Pancreas (tissue), 10 donors: ENCODE data around the gene MAP1LC3B. TPM values are rescaled to one million over a fixed set of nuclear protein-coding genes. Genes with fewer than 3 reads are reported as not detected.

Source experiments
- ATAC-seq, 4 donors: fragments of 200-7000 bp; cut with Tn5 transposase; one replicate each; pipeline versions ENCODE4 v1.8.0 to v1.9.1; 2020; ENCODE audit warnings: mild to moderate bottlenecking in 4 of 4, moderate library complexity in 4 of 4
- DNase-seq, 6 donors: peaks; one replicate each; pipeline ENCODE4 v3.0.0-alpha.2; 2020
- FAIRE-seq: peaks from 2 replicates; lab custom pipeline; 2012; peaks lifted over from hg19 to GRCh38; lab: Jason Lieb, UNC
- H3K27ac ChIP-seq, 4 donors: fragments of 200-600 bp; sonication (generic); 1 replicate in 3 of 4; 2 replicates in 1 of 4; pipeline versions ENCODE4 v1.5.0 to v1.8.0; 2020
- H3K27me3 ChIP-seq, 4 donors: fragments of 200-600 bp; one replicate each; pipeline ENCODE4 v1.8.0; 2021
- H3K36me3 ChIP-seq, 3 donors: fragments of 200-600 bp; sonication (generic) in 1 of 3; one replicate each; pipeline versions ENCODE4 v1.5.0 to v1.8.0; 2020 to 2021
- H3K4me1 ChIP-seq, 3 donors: fragments of 200-600 bp; one replicate each; pipeline ENCODE4 v1.8.0; 2021
- H3K4me3 ChIP-seq, 4 donors: fragments of 200-600 bp; sonication (generic) in 2 of 4; one replicate each; pipeline versions ENCODE4 v1.5.0 to v1.8.0; 2020 to 2021
- H3K9me3 ChIP-seq, 4 donors: fragments of 200-600 bp; one replicate each; pipeline ENCODE4 v1.8.0; 2021
- CTCF ChIP-seq, 4 donors: fragments of 200-600 bp; sonication (generic) in 3 of 4; IDR thresholded peaks; one replicate each; pipeline versions ENCODE4 v1.5.0 to v1.8.0; 2021; ENCODE audit warnings: antibody characterized with exemption in 4 of 4
- WGBS, 2 donors: extraction: QIAGEN DNeasy Blood & Tissue Kit; methylation state at CpG; one replicate each; pipeline ENCODE4 v1.1.7; 2013; 5-methylcytosine and 5-hydroxymethylcytosine counted together
- intact Hi-C, 3 donors: fragments of 100-400 bp; cut with DNase I; formaldehyde crosslinking; loops; one replicate each; pipeline versions ENCODE4 v1.11.1 to v1.14.2; 2022
- polyA plus RNA-seq, 2 donors: library from polyadenylated mRNA; stranded (reverse); fragments of 200-250 nt; gene quantifications; one replicate each; pipeline ENCODE4 v1.2.3, GENCODE V29; 2013
- total RNA-seq, 6 donors: library from RNA; stranded (reverse); fragmentation: NEBNext Ultra II Directional in 4 of 6; extraction: Animal tissue kit (Norgen Biotek cat#: 25700) in 4 of 6; gene quantifications; one replicate each; pipeline versions ENCODE4 v1.2.1 to v1.2.4, GENCODE V29; 2021 to 2023
- donor health status: healthy with polysubstance abuse.
- donor health status: DM: no; HTN: no; CAD: no; lungs with moderate emphysema.
- donor health status: DM: no; HTN: no; CAD: no.
- donor health status: control.
- donor health status: control.
- donor health status: Bipolar disorder and iron deficiency.
- donor health status: DM: yes; HTN: yes; CAD: no.
- donor health status: DM: no; HTN: no; CAD: no.
- donor health status: DM: no; HTN: no; CAD: no.
- donor health status: DM: yes; HTN: yes; CAD: no.

The MAP1LC3B gene
- total and polyA plus RNA-seq, 8 donors = 13.9 to 35.1 (median 21.7) TPM

- ATAC-seq = no peak
Measured at GRCh38 chr16:87390641-87391323, 1.4 kb upstream of the MAP1LC3B start.

GRCh38 chr16:87391324-87391949, 699 bp upstream of the MAP1LC3B start:
- Histone ChIP-seq H3K27me3 (no peaks in the 10 kb centered on the region), H3K4me3 (peak overlapping the region; percentile 40 to 78 (median 65)), H3K9me3 (no peaks in the 10 kb centered on the region), H3K4me1 (peaks cover 23 to 52% (median 27%) of the 10 kb centered on the region in 3 donors), H3K36me3 (no peaks in the 10 kb centered on the region), H3K27ac (peak overlapping the region; percentile 94 to 98 (median 97))
- TF ChIP-seq CTCF (IDR thresholded peaks at IDR 0.05) = no peak
- ATAC-seq = peak in 3 of 4 donors; percentile 9 to 19 (median 12)
- DNase-seq = peak in 5 of 6 donors; percentile 62 to 85 (median 68)
- intact Hi-C loops = no loop called here
- 8% methylated on average over 37 to 44 of the region's 44 CpGs for WGBS, 2 donors
- no peak for FAIRE-seq

More at GRCh38 chr16:87390641-87391323, 1.4 kb upstream of the MAP1LC3B start:
- Histone ChIP-seq H3K4me3 (peak overlapping the region in 1 of 4 donors; percentile 74), H3K36me3 (no peaks in the 10 kb centered on the region), H3K27ac (peak overlapping the region; percentile 94 to 98 (median 97)), H3K9me3 (no peaks in the 10 kb centered on the region), H3K4me1 (peaks cover 23 to 52% (median 27%) of the 10 kb centered on the region in 3 donors), H3K27me3 (no peaks in the 10 kb centered on the region)
- FAIRE-seq = no peak
- WGBS, 2 donors = 95 to 96% methylated on average over 24 of the region's 24 CpGs
- intact Hi-C loops = no loop called here
- DNase-seq = no peak
- TF ChIP-seq CTCF (IDR thresholded peaks at IDR 0.05) = no peak

- FAIRE-seq = no peak
- ATAC-seq = no peak
Measured at GRCh38 chr16:87392821-87393679, 914 bp downstream of the MAP1LC3B start.

GRCh38 chr16:87393680-87394055, 1.5 kb downstream of the MAP1LC3B start:
- H3K4me1 ChIP-seq = peaks cover 16 to 39% (median 18%) of the 10 kb centered on the region in 3 donors
- 76 to 78% methylated on average over 6 of the region's 6 CpGs for WGBS, 2 donors
- H3K9me3 ChIP-seq = no peaks in the 10 kb centered on the region
- H3K27ac ChIP-seq = peak overlapping the region in 2 of 4 donors; percentile 98
- peaks cover 0 to under 1% (median 0%) of the 10 kb centered on the region in 3 donors for H3K36me3 ChIP-seq
- DNase-seq (no peak), ATAC-seq (no peak), FAIRE-seq (no peak)
- no peak for TF ChIP-seq CTCF (IDR thresholded peaks at IDR 0.05)
- intact Hi-C loops = no loop called here
- H3K27me3 ChIP-seq = no peaks in the 10 kb centered on the region
- peak overlapping the region in 3 of 4 donors; percentile 65 to 78 (median 74) for H3K4me3 ChIP-seq

More at GRCh38 chr16:87392821-87393679, 914 bp downstream of the MAP1LC3B start:
- intact Hi-C loops = no loop called here
- no peaks in the 10 kb centered on the region for H3K27me3 ChIP-seq
- WGBS, 2 donors = 1% methylated on average over 34 to 53 of the region's 53 CpGs
- peaks cover 18 to 41% (median 19%) of the 10 kb centered on the region in 3 donors for H3K4me1 ChIP-seq
- H3K27ac ChIP-seq = peak overlapping the region; percentile 94 to 98 (median 97)
- no peaks in the 10 kb centered on the region for H3K9me3 ChIP-seq
- peak; percentile 45 to 86 (median 62) for DNase-seq
- H3K4me3 ChIP-seq = peak overlapping the region; percentile 53 to 78 (median 70)
- TF ChIP-seq CTCF (IDR thresholded peaks at IDR 0.05) = no peak
- no peaks in the 10 kb centered on the region for H3K36me3 ChIP-seq
